ENCODE measurements around the gene TASL.
"Not testable (repeated sequence)": the region's sequence is repeated elsewhere in the genome, so short reads cannot be mapped to it uniquely, and the experiment has no call there.

Gene TASL, protein sequence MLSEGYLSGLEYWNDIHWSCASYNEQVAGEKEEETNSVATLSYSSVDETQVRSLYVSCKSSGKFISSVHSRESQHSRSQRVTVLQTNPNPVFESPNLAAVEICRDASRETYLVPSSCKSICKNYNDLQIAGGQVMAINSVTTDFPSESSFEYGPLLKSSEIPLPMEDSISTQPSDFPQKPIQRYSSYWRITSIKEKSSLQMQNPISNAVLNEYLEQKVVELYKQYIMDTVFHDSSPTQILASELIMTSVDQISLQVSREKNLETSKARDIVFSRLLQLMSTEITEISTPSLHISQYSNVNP

DNA sequence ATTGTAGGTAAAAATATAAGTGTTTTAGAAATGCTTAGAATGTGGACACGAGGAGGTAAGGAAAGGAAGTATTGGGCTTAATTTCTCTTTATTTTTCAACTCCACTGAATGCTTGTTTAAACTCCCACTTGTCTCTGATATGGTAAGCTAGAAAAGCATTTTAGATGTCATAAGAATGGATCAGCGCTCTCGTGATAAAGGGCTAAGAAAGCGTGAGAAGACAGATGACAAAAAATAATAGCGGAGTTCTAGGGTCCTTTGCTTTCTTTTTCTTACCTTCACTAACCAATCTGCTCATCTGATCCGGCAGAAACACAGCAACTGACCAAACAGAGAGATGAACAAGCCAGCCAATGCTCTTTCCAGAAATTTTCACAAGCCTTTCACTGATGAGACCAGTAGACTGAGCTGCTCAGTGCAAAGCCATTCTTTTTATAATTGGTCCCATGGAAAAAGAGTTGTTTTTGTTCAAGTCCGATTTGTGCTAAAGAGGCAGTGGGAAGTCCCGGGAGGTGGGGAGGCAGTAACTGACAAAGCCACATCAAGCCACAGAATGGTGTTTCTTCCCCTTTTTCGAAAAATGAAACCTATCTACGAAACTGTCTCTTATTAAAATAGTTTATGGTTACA is at the start of gene TASL:
Gene TASL, minus strand, starts transcription at position 405 of the 630 bp plus-strand sequence. CDS start 17,411 bp downstream, outside the sequence.
- DNase-seq (ENCODE audit: low read depth), result no peak

DNA sequence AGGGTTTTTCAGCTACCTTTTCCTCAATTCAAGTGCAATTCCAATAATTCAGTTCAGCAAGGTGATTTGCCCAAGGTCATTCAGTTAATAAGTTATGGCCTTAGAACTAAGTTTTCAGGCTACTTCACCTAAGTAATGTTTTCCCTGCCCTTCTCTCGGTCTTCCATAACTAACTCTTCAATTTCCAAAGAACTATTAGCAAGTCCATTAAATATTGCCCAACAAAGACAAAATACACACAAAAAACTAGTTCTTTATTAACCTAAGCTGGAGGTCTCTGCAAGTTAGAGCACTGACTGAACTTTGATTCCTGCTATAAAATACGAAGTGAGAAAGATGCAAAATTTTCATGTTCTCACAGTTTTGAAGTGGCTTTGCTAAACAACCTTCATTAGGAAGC is 48.8 kb upstream of the TASL start:
- DNase-seq (ENCODE audit: low read depth), result no peak

DNA sequence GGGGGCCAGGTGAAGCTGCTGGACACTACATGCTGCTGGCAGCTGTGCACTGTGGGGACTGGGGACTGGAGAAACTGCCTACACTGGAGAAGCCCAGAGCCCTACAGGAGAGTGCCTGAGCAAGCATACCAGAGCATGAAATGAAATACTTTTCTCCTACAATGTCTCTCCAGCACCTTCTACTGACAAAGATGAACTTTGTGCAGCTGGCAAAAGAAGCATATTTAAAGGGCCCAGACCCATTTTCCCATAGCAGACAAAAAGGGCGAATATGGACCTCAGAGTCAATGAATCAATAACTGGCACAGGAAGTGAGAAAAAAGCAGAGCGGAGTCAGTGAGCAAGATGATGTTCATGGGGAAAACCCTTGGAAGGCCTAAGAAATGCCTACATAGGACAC is 44.8 kb upstream of the TASL start:
- DNase-seq (ENCODE audit: low read depth), result no peak

DNA sequence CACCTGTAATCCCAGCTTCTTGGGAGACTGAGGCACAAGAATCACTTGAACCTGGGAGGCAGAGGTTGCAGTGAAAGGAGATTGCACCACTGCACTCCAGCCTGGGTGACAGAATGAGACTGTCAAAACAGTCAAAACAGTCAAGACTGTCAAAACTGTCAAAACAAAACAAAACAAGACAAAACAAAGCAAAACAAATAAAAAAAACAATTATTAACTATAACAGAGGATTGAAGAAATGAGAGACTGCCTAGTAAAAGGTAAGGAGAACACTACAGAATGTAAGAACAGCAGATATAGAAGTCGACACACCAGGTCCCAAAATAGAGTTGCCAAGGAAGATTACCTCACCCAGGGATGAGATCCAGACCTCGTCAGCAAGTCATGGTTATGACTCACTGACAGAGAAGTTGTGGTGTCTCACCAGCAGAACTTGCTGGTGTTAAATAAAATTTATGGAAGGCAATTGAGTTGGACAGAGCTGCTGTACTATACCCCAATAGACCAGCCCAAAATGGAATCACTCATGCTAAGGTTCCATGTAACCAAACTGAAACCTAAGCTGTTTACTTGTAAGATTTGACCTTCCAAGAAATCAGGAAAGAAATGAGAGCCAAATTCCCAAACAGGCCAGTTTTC is 43.5 kb upstream of the TASL start:
- DNase-seq (ENCODE audit: low read depth), result peak; percentile 56

DNA sequence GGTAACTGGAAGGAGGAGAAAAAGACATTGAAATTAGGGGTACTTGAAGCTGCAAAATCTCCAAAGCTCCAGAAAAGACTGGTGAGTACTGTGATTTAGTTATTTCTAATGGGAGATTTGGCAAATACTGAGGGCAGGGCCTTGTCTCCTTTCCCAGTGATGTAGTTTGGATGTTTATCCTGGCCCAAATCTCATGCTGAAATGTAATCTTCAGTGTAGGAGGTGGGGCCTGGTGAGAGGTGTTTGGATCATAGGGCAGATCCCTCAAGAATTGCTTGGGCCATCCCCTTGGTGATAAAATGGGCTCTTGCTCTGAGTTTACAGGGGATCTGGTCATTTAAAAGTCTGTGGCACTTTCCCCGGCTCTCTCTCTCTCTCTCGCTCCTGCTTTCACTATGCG is 42.6 kb upstream of the TASL start:
- no peak for DNase-seq (ENCODE audit: low read depth)

DNA sequence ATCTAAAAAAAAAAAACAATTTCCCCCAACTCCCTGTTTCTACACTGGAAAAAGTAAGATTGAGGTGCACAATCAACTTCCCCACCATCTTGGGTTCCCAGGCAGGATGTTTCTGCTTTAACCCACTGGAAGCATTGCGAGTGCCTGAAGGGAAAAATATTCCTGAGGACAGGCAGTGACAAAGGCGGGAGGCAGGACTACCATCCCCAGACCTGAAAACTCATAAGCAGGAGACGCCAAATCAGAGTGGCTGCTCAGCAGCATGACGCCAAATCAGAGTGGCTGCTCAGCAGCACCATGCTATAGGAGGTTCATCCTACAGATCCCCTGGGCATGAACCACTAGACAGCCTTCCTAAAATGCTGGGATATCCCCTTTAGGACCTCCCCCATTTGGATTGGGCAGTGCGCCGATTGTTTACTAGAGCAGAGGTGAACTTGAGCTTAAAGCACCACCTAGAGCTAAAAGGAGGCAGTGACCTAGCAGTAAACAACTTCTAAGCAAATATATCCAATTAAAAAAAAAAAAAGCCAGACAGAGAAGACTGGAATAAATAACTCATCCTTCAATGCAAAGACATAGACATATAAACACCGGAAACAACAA is 40.7 kb upstream of the TASL start:
- DNase-seq (ENCODE audit: low read depth), result no peak

DNA sequence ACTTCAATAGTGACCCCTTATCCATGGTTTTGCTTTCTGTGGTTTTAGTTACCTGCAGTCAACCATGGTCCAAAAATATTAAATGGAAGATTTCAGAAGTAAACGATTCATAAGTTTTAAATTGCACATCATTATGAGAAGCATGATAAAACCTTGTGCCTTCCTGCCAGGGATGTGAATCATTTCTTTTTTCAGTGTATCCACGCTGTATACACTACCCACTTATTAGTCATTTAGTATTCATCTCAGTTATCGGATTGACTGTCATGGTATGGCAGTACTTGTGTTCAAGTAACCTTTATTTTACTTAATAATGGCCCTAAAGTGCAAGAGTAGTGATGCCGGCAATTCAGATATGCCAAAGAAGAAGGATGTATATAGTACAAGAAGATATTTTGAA is 37.7 kb upstream of the TASL start:
- DNase-seq (ENCODE audit: low read depth), result no peak

DNA sequence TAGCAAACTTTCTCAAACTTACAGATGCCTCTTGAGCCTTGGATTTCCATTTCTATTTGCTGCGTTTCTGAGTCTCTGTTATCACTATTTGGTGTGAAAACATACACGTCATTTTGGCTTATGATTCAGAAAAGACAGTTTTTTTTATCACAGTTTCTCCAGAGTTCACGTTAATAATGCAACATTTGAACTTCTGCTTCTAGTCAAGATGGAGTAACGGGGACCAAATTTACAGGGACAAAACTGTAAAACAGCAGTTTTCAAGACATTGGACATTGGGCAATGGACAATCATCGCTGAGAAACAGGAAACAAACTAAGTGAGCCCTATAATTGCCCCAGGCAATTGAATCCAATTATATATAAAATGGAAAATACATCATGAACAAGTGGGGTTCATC is 36.2 kb upstream of the TASL start:
- no peak for DNase-seq (ENCODE audit: low read depth)

DNA sequence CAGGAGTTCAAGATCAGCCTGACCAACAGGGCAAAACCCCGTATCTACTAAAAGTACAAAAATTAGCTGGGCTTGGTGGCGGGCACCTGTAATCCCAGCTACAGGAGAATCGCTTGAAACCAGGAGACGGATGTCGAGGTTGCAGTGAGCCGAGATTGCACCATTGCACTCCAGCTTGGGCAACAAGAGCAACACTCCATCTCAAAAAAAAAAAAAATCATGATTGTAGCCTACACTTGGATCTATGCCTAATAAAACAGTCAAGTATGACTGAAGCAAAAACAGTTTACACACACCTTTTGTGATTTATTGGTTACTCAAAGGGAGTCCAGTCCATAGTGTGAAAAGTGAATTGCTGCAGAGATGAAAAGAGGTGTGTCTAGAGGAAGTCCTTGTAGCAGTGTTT is 34.7 kb upstream of the TASL start:
- DNase-seq (ENCODE audit: low read depth), result no peak

DNA sequence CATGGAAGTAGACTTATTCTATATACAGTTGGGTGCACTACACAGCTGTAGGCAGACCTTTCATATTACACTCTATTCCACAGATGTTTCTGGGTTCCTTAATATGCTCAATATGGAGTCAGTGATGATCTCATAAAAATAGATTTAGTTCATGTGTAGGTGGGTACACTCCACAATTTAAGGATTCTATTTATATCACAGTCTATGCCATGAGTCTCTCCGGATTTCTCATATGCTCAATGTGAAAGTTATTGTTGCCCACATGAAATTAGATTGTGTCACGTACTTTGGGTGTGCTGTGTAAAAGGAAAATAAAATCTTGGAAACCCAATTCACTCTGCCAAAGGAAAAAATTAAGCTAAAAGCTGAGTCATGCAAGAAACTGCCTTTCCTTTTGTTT is 32.5 kb upstream of the TASL start:
- no peak for DNase-seq (ENCODE audit: low read depth)

DNA sequence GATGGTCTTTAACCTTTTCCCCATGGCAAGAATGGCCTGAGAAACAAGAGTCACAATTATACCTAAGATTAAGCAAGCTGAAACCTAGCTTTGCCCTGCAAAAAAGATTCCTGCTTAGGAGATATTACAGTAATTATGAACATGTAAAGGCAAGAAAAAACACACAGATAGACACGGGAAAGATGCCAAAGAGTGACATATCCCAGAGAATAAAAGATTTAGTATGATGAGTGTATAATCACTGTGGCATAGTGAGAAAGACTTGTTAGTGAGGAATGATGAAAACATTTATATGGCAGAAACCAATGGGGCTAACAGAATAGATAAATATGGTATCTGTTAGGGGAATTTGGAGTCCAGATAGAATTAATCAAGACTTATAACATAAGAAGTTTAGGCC is 29.6 kb upstream of the TASL start:
- no peak for DNase-seq (ENCODE audit: low read depth)

DNA sequence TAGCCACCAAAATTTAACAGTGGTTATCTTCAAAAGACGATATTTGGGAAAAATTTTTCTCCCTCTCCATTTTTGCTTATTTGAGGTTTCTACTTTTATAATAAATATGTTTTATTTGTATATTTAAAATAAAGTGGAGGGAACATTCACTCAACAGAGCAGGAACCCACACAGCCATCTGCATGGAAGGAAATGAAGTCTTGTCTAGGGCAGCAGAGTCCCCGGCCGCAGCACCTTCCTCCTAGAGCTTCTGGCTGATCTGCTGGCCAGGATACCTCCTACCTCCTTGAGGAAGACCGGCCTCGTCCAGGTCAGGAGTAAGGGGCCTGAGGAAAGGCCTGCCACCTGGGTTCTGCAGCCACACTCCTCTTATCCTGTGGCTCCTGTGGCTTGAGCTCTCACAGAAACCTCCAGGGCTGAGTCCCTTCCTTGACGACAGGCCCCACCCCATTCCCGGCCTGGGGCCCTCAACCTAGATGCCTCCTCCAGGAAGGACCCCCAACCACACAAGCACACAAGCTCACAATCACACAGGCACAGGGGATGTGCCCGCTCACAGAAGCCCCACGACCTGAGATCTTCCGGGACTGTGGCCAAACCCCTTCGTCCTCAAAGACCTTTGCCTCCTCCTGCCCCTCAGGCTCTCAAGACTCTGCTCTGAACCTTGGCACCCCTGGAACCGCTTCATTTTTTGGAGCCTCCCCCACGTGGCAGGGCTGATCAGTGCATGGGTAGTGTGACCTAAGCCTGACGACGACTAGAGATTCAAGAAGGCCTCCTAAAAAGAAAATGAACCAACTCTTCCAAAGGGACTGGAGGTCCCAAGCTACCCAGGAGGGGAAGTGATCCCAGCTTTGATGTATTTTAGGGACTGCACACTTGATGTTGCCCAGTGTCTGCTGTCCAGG is 23.0 kb upstream of the TASL start:
- DNase-seq (ENCODE audit: low read depth), result not testable (repeated sequence)

DNA sequence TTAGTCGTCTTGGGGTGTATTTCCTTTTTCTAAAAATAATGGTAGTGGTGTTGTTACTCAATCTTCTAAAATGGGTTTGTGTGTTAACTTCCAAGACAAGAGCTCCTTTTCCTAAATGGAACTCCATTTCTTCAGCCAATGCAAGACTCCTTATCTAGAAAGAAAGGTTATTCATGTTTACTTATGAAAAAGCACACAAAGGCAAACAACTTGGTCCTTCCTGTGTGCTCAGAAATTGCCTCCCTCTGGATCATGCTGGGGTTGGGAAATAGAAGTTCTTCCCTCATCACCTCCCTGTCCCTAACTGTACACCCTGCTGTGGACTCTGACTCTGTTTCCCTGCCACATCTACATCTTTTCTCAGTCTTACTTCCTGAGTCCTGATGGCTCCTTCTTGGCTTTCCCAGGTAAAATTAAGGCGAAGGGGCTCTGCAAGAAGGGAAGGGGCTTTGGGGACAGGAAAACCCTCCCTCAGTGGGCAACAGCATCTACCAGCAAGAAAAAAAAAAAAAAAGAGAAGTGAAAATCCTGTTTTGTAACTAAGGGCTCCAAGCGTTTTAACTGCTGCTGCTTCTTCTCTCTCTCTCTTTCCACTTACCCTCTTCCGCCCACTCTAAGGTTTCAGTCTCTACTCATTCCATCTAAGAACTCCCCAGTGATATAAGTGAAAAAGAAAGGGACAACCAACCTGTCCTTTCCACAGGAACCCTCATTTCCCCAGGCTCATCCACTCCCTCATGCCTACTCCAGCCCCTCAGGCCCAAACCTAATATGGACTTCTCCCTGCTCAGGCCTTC is 19.8 kb upstream of the TASL start:
- DNase-seq (ENCODE audit: low read depth), result no peak

DNA sequence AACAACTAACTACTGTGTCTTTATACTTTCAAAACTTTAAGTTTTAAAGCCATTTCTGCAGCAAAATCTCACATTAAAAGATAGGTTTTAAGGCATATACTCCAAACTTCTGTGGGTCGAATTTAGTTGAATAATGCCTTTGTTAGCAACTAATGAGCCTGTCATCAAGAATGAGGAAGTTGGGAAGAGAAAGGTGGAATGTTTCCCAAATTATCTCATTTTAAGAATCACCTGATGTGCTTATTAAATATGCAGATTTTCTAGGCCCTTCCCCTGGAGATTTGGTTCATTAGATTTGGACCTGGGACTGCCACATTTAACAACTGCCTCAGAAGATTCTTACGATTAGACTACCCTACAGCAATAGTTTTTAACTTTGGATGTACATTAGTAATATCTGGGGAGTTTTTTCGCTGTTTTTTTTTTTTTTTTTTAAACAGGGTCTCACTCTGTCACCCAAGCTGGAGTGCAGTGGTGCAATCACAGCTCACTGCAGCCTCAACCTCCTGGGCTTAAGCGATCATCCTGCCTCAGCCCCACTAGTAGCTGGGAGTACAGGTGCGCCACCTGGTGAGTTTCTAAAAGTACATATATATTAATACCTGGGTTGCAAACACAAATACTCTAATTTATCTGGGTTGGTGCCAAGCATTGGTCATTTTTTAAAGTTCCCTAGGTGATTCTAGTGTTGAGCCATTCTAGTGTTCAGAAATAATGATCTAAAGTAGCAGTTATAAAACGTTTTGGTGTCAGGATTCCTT is 16.1 kb upstream of the TASL start:
- no peak for DNase-seq (ENCODE audit: low read depth)

DNA sequence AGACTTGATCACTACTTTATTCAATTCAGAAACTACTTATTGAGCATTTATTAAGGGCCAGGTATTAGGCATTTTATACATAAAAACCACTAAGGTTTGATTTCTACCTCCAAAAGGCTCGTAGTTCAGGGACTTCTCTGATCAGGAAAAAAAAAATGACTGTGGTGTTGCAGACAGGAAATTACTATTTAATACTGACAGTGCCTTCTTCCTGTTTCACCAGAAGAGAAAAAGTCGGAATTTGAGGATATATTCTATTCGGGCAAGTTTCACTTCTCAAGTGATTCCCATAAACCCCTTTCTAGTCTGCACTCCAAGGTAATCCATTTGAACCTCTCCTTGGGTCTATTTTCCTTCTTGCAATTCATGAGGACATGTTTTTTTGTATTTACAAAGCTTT is 15.3 kb upstream of the TASL start:
- no peak for DNase-seq (ENCODE audit: low read depth)

DNA sequence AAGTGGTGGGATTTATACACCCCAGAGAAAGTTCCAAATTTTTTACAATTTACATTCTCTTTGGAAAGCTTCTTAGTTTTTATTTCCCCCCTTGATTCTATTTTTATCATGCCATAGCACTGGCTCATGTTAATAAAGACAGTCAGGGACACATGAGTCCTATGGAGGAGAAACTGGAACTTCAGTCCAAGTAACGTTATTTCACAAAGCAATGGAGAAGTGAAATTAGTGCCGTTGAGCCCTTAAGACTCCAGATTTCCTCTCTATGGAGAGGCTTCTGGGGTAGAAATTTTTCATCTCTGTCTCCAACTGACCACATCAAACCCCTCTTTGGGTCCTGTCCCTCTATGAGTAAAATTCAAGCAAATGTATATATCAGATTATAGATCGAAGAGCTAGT is 12.8 kb upstream of the TASL start:
- no peak for DNase-seq (ENCODE audit: low read depth)

DNA sequence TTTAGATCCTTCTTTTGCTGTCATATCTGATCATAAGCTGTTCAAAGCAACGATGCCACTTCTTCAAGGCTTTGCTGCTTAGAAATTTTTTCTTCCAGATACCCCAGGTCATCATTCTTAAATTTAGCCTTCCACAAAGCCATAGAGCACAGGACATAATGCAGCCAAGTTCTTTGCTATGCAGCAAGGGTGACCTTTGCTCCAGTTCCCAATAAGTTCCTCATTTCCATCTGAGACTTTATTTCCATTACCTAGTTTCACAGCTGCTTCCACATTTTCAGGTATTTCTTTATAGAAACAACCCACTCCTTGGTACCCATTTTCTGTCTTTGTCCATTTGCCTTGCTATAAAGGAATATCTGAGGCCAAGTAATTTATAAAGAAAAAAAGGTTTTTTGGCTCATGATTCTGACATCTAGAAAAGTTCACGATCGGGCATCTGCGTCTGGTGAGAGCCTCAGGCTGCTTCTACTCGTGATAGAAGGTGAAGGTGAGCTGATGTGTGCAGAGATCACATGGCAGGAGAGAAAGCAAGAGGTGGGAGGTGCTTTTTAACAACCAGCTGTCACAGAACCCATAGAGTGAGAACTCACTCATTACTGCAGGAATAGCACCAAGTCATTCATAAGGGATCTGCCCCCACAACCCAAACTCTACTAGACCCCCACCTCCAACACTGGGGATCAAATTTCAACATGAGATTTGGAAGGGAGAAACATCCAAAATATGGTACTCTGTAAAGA is 11.8 kb upstream of the TASL start:
- no peak for DNase-seq (ENCODE audit: low read depth)

DNA sequence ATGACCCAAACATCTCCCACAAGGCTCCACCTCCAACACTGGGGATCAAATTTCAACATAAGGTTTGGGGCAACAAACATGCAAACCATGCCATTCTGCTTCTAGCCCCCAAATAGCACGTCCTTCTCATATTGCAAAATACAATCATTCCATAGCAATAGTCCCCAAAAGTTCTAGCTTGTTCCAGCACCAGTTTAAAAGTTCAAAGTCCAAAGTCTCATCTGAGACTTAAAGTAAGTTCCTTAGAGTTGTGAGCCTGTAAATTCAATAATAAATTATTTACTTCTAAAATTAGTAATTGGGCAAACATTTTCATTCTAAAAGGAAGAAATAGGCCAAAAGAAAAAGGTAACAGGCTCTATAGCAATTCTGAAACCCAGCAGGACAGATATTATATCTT is 8.9 kb upstream of the TASL start:
- no peak for DNase-seq (ENCODE audit: low read depth)

DNA sequence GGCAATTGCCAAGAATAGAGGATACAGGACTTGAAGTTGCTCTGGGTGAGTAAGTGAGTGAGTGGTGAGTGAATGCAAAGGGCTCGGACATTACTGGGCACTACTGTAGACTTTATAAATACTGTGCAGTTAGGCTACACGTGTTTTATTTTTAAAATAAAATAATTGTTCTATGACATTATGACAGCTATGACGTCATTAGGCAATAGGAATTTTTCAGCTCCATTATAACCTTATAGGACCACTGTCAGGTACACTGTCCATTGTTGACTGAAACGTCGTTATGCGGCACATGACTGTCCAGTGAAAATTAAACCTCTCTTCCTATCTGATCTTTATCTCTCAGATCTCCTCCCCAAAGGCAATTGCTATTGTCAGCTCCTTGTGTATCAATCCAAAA is 5.1 kb upstream of the TASL start:
- no peak for DNase-seq (ENCODE audit: low read depth)

DNA sequence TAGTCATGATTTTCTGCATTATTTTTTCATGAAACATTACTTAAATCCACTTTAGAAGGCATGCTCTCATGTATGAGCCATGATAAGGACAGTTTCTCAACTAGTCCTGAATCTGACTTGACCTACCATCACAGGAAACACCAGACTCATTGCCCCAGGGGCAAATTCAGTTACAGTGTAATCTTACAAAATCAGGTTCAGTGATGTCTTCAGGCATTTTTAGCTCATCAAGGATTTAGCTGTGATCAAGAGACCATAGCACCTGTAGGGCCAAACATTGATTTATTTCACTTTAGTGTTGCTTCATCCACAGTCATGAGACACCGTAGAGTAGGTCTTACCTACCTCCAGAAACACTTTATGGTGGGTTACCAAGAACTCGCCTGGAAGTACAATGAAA is 3.1 kb upstream of the TASL start:
- no peak for DNase-seq (ENCODE audit: low read depth)

Data from fibroblast of the conjunctiva (primary cell).